WERI-Rb-1 (cell line): ENCODE measurements around the gene RGS13.

Source experiments
- DNase-seq: peaks from one replicate; pipeline ENCODE4 v3.0.0-alpha.2; 2020
- H3K27ac ChIP-seq: fragments of 250-450 bp; sonication (Bioruptor Pico); 2 replicates; pipeline ENCODE4 v1.5.1; 2020; ENCODE audit warnings: mild to moderate bottlenecking, moderate library complexity
- H3K27me3 ChIP-seq: fragments of 250-450 bp; sonication (Bioruptor Pico); 2 replicates; pipeline ENCODE4 v1.5.1; 2021; ENCODE audit warnings: mild to moderate bottlenecking, low read depth, moderate library complexity; ENCODE audit not compliant: insufficient read depth, severe bottlenecking
- H3K36me3 ChIP-seq: fragments of 250-450 bp; sonication (Bioruptor Pico); 2 replicates; pipeline ENCODE4 v1.5.1; 2020; ENCODE audit warnings: mild to moderate bottlenecking, moderate library complexity
- H3K4me3 ChIP-seq: 2 replicates; pipeline ENCODE4 v1.5.1; 2011; ENCODE audit warnings: low read depth, mild to moderate bottlenecking, control low read depth, low read length
- H3K9me3 ChIP-seq: fragments of 250-450 bp; sonication (Bioruptor Pico); 2 replicates; pipeline ENCODE4 v1.5.1; 2021; ENCODE audit warnings: mild to moderate bottlenecking, moderate library complexity; ENCODE audit not compliant: severe bottlenecking
- CTCF ChIP-seq: IDR thresholded peaks from 2 replicates; pipeline ENCODE4 v1.5.1; 2011; ENCODE audit warnings: low read depth, mild to moderate bottlenecking, control low read depth, inconsistent platforms, low read length

Gene RGS13

GRCh38 chr1:192602757-192603156 lies 33.2 kb upstream of the RGS13 start:
- no peaks in the 10 kb centered on the region for H3K27me3 ChIP-seq
- no peak overlapping the region for H3K4me3 ChIP-seq
- no peak overlapping the region for H3K27ac ChIP-seq
- DNase-seq: no peak
- TF ChIP-seq CTCF: no peak
- no peaks in the 10 kb centered on the region for H3K9me3 ChIP-seq
- no peaks in the 10 kb centered on the region for H3K36me3 ChIP-seq

GRCh38 chr1:192603218-192603787 lies 32.6 kb upstream of the RGS13 start:
- H3K36me3 ChIP-seq: no peaks in the 10 kb centered on the region
- H3K27me3 ChIP-seq: no peaks in the 10 kb centered on the region
- TF ChIP-seq CTCF: no peak
- H3K4me3 ChIP-seq: no peak overlapping the region
- no peak overlapping the region for H3K27ac ChIP-seq
- DNase-seq: no peak
- H3K9me3 ChIP-seq: no peaks in the 10 kb centered on the region

- no peaks in the 10 kb centered on the region for H3K27me3 ChIP-seq
- DNase-seq: no peak
- no peak for TF ChIP-seq CTCF
- no peak overlapping the region for H3K4me3 ChIP-seq
- H3K27ac ChIP-seq: no peak overlapping the region
- no peaks in the 10 kb centered on the region for H3K9me3 ChIP-seq
- H3K36me3 ChIP-seq: no peaks in the 10 kb centered on the region
These were observed 30.8 kb upstream of the RGS13 start for GRCh38 chr1:192604979-192605620.

GRCh38 chr1:192608671-192609070 lies 27.3 kb upstream of the RGS13 start:
- TF ChIP-seq CTCF: no peak
- no peaks in the 10 kb centered on the region for H3K27me3 ChIP-seq
- no peaks in the 10 kb centered on the region for H3K9me3 ChIP-seq
- no peak for DNase-seq
- no peak overlapping the region for H3K27ac ChIP-seq
- no peak overlapping the region for H3K4me3 ChIP-seq
- no peaks in the 10 kb centered on the region for H3K36me3 ChIP-seq

GRCh38 chr1:192609110-192610079 lies 26.6 kb upstream of the RGS13 start:
- Histone ChIP-seq H3K36me3 (no peaks in the 10 kb centered on the region), H3K9me3 (no peaks in the 10 kb centered on the region), H3K27ac (no peak overlapping the region), H3K27me3 (no peaks in the 10 kb centered on the region), H3K4me3 (no peak overlapping the region)
- DNase-seq: no peak
- TF ChIP-seq CTCF: no peak
